ENCODE measurements around the gene RET.

The RET gene

DNA sequence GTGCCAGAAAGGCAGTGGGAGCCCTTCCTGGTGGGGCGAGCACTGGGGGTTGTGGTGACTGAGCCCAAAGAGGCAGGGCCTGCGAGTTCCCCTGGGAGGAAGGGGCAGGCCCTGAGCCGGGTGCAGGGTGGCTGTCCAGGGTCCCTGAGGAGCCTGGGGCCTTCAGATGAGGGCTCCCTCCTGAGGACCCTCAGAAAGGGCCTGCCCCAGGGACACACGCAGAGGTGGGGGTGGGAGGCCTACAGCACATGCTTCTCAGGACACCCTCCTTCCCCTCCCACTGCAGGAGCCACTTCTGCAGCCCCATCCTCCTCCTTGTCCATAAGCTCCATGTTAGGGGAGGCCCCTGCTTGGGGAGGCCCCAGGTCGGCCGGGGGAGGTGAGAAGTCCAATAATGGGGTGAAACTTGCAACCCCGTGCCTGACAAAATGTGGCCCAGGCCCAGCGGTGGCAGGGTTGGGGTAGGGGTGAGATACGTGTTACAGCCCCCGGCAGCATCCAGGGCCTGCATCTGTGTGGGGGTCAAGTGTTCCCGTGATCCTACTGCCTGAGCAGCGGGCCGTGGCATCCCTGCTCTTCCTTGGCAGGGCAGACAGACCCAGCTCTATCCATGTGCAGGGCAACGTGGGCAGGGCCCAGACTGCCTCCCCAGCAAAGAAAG lies 31.8 kb upstream of the RET start:
- DNase-seq, result no peak

DNA sequence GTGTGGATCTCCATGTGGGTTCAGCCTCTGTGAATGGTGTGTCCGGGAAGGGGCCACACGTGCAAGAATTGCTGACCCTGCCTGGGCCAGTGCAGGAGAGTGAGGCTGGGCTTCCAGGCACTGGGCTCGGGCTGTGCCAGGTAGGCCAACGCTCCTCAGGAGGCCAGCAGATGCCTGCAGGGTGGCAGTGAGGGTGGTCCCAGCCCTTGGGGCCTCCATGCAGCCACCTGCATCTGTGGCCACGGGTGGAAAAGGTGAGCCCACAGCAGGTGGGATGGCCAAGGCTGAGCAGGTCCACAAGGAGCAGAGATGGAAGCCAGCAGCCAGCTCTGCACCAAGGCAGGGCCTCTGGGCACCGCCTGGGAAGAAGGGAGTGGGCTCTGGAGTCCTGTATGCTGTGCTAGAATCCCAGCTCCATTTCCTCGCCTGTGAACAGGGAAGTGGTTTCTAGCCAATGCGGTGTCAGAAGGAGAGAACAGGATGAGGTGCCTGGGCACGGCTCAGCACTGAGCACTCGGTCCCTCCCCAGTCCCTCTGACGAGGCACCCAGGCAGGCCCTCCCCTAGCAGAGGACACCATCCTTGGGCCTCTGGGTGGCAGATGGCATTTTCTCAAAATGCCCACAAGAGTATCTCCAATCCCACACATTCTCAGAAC lies 31.1 kb upstream of the RET start:
- no peak for DNase-seq

DNA sequence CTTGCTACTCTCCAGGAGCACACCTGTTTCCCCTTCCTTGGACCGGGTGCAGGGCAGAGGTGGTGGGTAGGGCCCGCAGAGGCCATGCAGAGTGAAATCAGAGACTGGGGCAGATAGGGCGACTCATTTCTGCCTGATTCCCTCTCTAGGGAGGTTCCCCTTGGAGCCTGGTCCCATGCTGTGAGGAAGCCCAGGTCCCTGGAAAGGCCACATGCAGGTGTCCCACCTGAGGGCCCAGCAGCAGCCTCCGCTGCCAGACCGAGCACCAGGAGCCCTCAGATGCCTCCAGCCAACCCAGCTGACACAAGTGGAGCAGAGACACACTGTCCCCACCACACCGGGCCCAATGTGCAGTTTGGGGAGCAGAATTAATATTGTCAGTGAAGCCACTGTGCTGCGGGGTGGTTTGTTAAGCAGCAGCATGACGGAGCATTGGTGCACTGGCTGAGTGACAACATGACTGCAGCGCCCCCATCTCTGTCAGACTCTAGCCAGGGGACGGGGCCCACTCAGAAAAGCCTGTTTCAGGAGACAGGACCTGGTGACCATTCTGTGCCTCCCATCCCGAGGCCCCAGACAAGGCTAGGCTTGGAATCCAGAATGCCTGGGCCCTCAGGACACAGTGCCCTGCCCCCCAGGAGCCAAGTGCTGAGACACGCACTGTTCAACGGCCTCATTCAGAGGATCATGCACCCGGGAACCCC lies 30.4 kb upstream of the RET start:
- no peak for DNase-seq

DNA sequence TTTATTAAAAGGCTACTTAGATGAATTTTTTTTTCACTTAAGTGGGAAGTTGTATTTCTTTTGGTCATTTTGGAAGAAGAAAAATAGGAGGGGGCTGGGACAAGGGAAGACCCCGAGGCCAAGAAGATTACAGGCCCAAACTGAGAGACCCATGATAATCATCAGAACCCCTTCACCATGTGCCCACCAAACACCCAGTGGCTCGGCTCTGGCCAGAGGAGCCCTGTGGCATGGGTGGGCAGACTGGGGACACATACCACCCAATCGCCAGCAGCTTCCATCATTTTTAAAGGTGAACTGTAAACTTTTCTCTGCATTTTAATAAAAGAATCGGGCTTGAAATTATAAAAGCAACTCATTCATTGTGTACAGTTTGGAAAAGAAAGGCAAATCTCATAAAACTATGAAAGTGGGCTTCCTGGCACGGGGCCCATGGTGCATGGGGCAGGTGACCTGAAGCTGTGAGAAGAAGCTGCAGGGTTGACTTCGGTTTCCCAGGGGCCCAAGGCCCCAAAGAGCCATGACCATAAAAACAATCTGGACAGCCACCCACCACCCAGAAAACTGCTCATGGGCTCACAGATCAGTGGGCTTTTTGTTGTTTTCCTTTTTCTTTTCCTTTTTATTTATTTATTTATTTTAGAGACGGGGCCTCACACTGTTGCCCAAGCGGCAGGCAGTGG lies 29.4 kb upstream of the RET start:
- no peak for DNase-seq

DNA sequence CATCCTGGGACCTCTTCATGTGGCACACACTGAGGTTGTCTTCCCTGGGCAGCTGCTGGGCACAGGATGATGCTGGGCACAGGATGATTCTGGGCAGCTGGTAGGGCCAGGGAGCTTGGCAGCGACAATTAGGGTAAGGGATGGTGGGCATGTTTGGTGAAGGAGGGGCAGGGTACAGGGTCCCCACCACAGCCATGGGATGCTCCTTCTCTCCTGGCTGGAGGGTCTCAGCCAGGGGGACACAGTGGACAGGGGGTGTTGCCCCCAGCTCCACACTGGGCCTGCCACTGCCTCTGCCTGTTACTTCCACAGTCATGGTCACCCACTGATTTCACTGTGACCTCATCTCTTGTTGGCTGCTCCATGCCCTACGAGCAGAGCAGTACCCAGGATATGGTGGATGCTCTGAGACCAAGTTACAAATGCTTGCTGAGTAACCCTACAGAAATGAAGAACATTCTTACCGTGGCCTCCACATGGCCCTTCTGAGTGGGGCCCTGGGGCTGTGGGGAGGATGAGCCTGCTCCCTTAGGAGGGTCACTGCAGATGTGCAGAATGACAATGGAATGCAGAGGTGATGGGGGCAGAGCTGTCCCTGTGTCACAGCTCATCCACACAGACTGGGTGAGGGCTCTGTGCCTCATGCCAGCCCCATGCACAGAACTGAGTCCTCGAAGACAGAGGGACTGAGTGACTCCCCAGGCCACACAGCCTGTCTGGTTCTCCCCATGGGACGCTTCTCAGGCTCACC lies 28.4 kb upstream of the RET start:
- no peak for DNase-seq

DNA sequence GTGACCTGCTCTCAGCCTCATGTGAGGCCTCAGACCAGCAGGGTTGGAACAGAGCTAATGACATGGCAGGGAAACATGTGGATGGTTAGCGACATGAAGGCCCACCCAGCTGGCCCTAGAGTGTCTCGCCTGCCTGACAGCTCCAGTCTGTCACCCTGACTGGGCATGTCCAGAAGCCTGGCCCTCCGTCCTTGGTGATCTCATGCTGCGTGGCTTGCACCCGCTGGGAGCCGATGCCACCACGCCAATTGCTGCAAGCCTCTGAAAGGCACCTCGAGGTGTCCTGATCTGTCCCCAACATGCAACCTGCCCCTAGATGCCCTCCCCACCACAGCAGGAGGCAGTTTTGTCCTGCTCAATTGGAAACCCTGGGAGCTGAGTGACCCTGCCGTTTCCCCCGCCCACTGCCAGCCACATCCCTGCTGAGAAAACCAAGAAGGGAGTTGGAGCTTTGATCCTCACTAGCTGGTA lies 27.8 kb upstream of the RET start:
- no peak for DNase-seq

DNA sequence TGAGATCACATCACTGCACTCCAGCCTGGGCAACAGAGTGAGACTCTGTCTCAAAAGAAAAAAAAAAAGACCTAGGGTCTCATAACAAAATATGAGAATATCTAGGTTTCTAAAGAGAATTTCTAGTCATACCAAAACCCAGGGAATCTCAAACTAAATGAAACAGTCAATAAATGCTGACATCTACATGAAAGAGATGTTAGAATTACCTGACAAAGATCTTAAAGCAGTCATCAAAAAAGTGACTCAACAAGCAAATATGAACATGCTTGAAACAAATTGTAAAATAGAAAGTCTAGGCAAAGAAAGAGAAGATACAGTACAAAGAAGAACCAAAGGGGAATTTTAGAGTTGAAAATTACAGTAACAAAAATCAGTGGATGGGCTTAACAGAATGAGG lies 26.9 kb upstream of the RET start:
- no peak for DNase-seq

DNA sequence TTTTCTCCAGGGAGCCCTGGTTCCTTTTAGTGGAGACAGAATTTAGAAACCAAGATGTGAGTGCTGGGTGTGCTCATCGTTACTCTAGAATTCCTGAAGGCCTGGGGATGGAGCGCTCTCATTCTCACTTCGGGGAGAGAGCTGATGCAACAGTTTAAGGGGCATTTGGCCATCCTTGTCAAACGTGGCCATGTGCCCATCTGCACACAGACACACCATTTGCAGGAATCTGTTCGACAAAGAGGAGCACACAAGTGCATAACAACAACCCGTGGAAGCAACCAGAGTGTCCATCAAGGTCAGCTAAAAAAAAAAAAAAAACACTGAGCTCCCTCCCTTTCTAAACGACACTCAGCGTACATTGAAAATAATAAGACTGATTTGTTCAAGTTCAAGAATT lies 23.0 kb upstream of the RET start:
- DNase-seq, result no peak

DNA sequence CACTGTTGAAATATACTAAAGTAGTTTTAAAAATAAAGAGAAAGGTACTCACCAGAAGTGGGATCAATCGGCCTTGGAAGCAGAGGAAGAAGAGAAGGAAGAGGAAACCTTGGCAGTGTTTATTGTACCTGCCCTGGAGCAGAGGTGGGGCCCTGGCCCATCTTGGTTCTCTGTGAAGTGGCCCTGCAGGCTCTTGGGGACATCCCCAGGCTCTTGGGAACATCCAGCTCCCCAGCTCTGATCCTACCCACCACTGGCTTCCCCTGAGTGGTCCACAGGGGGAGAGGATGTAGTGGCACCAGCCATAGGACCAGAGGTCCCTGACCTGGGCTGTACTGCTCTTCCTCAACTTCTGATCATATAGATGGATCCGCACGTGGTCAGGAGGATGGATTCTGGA lies 22.3 kb upstream of the RET start:
- DNase-seq, result no peak

DNA sequence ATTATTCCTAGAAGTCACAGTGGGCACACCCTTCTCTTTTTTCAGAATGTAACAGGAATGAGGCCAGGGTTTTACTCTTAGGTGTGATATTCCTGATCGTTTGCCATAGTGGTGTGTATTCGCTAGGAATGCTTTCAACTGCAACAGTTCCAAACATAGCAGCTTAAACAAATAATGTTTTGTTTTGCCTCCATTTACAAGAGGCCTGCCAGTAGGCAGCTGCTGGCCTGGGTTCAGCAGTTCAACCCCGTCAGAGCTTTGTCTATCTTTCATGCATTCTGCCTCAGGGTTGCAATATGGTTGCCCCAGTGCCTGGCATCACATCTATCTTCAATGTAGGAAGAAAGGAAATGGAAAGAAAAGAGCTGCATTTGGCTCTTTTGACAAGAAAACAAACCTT lies 21.7 kb upstream of the RET start:
- DNase-seq, result no peak

DNA sequence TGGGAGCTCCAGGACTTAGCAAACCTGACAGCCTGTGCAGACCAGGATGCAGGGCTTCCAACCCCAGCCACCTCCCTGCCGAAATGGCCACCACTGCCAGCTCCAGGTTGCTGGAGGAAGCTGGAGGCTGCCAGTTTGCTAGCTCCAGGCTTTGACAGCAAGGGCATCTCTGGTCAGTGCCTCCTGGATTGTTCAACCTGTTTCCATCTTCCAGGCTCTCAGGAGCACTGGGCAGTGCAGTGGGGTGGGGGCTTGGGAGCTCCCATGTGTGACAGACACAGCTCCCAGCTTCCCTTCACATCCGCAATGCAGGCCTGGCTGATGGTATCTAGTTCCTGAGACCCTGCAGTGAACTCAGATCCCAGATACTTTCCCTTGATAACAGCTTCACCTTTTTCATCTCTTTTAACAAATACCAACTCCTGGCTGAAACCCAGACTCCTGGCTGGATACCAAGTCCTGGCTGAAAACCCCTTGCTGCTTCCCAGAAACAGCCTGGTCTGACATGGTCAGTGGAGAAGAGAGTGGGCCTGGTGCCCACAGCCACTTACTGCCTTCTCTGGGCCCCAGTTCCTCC lies 20.8 kb upstream of the RET start:
- no peak for DNase-seq

DNA sequence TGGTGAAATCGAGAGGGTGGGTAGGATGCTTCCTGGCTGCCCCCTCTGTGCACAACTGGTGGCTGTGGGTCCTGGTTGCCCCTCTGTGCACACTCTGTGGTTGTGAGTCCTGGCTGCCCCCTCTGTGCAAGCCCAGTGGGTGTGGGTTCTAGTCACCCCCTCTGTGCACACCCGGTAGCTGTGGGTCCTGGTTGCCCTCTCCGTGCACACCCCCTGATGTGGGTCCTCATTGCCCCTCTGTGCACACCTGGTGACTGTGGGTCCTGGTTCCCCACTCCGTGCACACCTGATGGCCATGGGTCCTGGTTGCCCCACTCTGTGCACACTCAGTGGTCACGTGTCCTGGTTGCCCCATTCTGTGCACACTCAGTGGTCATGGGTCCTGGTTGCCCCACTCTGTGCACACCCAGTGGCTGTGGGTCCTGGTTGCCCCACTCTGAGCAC lies 20.3 kb upstream of the RET start:
- DNase-seq, result no peak

DNA sequence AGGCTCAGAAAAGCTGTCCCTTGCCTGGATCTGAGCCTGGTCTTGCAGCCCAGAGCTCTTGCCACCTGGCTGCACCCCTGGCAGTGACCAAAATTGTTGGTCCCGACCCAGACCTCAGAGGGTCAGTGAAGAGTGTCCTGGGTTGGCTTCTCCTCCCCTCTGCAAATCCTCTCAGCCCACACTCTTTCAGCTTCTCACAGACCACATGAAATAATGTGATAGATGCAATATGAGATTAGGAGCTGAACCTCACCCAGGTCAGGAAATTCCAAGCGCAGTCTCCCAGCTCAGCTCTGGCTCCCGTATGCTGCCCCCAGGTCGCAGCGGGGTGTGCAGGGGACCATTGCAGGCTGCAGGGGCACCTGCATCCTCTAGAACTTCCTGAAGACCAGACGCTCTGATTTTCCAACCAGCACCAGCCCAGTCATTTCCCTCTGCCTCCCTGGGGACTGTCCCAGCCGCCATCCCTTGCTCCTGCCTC lies 19.6 kb upstream of the RET start:
- DNase-seq, result no peak

DNA sequence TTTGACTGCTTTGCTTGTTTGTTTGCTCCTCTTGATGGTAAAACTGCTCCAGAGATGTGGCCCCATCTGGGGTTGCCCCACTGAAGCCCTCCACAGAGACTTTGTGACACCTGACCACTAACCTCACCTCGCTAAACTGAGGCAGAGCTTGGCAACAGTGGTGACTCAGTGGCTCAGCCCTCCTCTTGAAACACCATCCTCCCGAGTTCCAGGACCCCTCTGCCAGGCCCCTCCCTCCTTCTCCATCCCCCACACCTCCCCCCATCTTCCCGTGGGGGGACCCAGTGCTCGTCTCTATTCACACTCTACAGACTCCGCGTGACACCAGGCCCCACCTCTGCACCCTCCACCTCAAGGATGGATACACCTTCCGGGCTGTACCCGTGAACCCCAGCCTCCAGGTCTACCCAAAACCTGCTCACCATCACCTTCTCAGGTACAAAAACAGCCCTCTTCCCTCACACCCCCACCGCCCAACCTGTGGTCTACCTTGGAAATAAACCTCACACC lies 19.0 kb upstream of the RET start:
- no peak for DNase-seq

DNA sequence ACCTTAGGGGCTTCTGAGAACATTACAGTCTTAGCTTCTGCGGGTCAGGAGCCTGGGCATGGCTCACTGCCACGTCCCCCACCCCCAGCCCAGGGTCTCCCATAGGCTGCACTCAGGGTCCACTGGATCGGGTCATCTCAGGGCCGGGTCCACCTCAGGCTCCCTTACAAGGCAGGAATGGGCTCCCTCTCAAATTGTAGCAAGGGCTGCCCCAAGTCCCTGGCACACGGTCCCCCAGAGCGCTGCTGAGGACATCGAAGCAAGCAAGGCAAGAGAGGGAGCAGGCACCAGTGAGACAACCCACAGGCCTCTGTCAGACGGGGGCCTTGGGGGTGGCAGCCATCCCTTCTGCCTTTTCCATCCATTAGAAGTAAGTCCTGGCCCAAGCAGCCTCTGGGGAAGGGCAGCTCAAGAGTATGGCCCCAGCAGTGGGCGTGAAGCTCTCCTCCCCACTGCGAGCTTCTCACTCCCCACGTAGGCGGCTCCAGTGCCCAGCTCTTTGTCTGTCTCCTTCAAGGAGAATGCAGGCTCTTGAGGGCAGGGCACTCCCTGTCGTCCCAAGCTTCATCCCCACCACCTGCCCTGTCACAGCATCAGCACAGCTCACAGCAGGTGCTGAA lies 18.0 kb upstream of the RET start:
- DNase-seq, result no peak

DNA sequence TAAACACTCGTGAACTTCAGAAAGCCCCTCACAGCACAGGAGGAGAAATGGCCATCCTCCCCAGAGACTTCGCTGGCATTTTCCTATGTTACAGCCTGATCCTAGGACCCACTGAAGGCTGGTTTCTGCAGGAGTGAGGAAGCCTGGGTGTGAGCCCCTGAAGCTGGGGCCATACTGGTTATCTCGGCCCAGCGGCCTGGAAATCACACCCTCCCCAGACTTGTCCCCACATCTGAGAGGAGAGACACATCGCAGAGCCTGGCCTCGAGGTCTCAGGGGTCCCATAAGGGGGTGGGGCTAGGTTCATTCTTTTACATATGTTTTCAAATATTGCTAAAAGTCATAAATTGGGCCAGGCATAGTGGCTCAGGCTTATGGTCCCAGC lies 17.5 kb upstream of the RET start:
- no peak for DNase-seq

DNA sequence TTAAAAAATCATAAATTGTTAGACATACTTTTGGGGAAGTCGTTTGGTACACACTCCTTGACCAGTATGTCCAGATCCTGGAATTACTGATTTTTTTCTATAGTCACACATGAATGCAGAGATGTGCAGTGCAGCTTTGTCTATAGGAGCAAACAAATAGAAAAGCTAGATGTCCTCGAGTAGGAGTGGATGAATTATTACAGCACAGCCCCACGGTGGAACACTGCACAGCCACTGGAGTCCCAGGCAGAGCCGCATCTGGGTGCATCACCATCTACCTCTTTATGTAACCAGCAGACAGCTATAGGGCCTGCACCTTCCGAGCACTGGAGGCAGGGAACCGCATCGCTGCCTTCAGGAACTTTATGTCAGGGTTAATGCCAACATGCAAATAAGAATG lies 17.0 kb upstream of the RET start:
- DNase-seq, result no peak

DNA sequence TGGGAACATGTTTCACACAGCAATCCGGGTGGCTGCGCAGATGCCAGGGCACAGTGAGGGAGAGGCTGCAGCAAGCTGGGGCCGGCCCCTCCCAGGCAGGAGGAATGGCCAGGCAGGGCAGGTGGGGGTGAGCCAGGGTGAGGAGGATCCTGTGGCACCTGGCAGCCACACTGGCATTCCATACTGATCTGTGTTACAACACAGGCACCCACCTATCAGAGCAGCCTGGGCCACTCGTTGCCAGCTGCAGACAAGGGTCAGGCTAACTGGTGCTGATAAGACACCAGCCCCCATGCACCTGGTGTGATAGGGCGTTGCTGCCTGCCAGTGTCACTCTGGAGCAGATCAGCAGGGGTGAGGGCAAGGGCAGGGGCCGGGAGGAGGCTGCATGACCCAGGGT lies 16.6 kb upstream of the RET start:
- no peak for DNase-seq

DNA sequence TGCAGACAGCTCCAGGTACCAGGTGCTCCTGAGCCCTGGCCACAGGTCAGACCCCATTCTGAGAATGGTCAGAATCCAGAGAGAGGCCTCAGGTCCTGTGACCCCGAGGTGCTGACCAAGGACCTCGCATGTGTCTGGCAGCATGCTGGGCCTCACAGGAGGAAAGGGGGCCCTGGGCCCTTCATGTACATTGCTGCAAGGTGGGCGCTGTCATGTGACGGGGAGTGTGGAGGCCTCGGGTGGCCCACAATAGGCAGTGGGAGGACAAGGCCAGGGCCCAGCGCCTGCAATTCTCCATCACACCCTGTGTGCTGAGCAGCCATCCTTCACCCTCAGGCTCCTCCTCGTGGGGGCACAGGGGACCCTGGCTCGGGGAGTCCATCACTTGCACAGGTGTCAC lies 15.5 kb upstream of the RET start:
- no peak for DNase-seq

DNA sequence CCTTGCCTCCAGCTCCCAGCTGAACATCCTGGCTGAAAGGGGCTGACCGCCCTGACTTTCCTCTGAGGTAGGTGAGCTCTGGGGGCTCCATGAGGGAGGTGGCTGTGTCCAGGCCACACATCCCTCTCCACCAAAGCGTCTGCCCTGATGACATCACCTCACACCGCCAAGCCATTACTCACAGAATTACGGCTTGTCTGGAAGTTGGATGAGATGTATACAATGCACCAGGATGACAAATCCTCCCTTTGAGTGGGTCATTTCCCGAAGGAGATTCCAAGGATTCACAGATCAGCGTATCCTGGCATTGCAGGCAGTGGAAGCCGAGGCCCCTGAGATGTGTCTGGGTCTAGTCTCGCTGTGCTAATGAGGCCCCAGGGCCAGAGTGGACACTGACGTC lies 15.1 kb upstream of the RET start:
- no peak for DNase-seq

DNA sequence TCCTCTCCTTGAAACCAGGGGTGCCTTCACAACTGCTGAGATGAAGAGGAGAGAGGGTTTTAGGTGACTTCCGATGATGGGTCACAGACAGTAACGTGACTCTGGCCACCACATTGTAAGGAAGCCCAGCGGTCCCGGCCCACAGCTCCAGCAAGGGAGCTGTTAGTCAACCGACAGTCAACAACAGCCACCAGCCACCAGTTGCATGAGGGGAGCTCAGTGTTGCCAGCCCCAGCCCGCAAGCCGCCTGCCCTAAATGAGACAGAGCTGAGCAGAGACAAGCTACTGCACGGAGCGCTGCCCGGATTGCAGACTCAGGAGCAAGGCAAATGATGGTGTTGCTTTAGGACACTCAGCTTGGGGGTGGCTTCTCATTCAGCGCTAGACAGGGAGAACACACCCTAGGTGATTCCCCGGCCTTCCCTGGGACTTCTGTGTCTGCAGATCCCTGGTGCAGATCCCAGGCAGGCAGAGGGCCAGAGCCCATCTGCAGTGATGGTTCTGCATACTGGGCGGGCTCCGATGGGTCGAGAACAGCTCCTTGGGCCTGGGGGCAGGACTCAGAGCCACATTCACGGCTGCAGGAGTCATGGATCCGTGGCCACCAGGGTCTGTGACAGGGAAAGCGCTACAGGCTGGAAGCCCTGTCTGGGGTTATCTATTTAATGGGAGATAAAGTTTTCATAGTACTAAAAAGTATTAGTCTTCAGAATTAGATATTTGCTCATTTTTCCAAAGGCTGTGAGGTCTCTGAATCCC lies 14.3 kb upstream of the RET start:
- DNase-seq, result no peak

All from stimulated activated CD4-positive, alpha-beta T cell treated with anti-CD3 and anti-CD28 coated beads, Interleukin-4, amount 100 ng/mL, for 24 hours (primary cell).